ENCODE data around the gene MGAT2. TPM values are rescaled to one million over a fixed set of nuclear protein-coding genes. Genes with fewer than 3 reads are reported as not detected.
"Not testable (repeated sequence)": the region's sequence is repeated elsewhere in the genome, so short reads cannot be mapped to it uniquely, and the experiment has no call there.

The MGAT2 gene
- total and polyA plus RNA-seq, 2 of the 4 experiments (the other 2 are of a cell fraction) = 36.6 to 67.6 TPM

DNA sequence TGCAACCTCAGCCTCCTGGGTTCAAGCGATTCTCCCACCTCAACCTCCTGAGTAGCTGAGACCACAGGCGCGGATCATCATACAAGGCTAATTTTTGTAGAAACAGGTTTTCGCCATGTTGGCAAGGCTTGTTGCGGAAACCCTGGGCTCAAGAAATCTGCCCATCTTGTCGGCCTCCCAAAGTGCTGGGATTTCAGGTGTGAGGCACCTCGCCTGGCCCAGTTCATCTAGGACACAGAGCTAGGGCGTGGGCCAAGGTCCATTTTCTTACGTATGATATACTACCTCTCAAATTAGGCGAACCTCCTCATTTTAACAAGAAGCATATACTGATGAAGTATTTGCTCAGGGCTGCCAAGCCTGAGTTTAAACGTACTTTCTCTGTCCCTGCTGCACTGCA is 36.5 kb upstream of the MGAT2 start:
- in situ Hi-C loops (cut with MboI; ENCODE audit: low sequenced_read_pairs) = no loop called here
- no peak for TF ChIP-seq NFE2L2 (IDR thresholded peaks at IDR 0.05; ENCODE audit: low read depth, low read length)
- no peak for TF ChIP-seq RFX5 (IDR thresholded peaks at IDR 0.05; ENCODE audit: low read depth, low read length)
- no peak for TF ChIP-seq SMC3 (IDR thresholded peaks at IDR 0.05; ENCODE audit: low read depth, low read length)
- no peak for TF ChIP-seq BHLHE40 (IDR thresholded peaks at IDR 0.05; ENCODE audit: low read depth, low read length)
- no peak for TF ChIP-seq CEBPB (IDR thresholded peaks at IDR 0.05; ENCODE audit: low read depth, low read length)
- TF ChIP-seq POLR2A (IDR thresholded peaks at IDR 0.05; ENCODE audit: low read depth, low read length) = no peak
- no peak for TF ChIP-seq MAZ (IDR thresholded peaks at IDR 0.05; ENCODE audit: borderline replicate concordance, low read depth, low read length)
- Histone ChIP-seq H4K91ac (ENCODE audit: insufficient read depth, low read depth, low read length) (no peak overlapping the region), H3K4me1 (ENCODE audit: control insufficient read depth, insufficient read depth, low read length) (peaks cover 6% of the 10 kb centered on the region), H3K9ac (ENCODE audit: low read depth, low read length) (0 out of 2 replicates have a peak overlapping the region, but pooled peaks have one; percentile 12), H4K20me1 (ENCODE audit: insufficient read depth, low read length) (peaks cover 62% of the 10 kb centered on the region), H3K4ac (ENCODE audit: low read depth, low read length) (no peak overlapping the region), H3K27me3 (ENCODE audit: control insufficient read depth, insufficient read depth, low read length) (no peaks in the 10 kb centered on the region), H2BK20ac (ENCODE audit: low read depth, low read length) (no peak overlapping the region), H3K18ac (ENCODE audit: low read depth, low read length) (no peak overlapping the region), H3K27ac (ENCODE audit: insufficient read depth, low read length) (peak overlapping the region; percentile 31; the same call in 1 of the 2 replicates), H2AK9ac (replicated peaks; ENCODE audit: low read depth, low read length, poor library complexity) (no peak overlapping the region), H3K9me3 (ENCODE audit: control insufficient read depth, insufficient read depth, low read length) (no peaks in the 10 kb centered on the region), H3K14ac (replicated peaks; ENCODE audit: low read depth, low read length) (no peak overlapping the region), H3K23ac (ENCODE audit: low read depth, low read length) (peak overlapping the region; percentile 43; the same call in 1 of the 2 replicates), H2AFZ (replicated peaks; ENCODE audit: low read length, poor library complexity) (no peak overlapping the region), H4K8ac (ENCODE audit: low read depth in 2 of 2, low read length in 2 of 2) (no peak overlapping the region), H3K9me1 (ENCODE audit: insufficient read depth, low read length) (peaks cover 17% of the 10 kb centered on the region), H2AK5ac (ENCODE audit: low read depth, low read length) (no peak overlapping the region), H2BK5ac (ENCODE audit: low read depth, low read length, poor library complexity, severe bottlenecking) (no peak overlapping the region), H3K56ac (ENCODE audit: extremely low read depth, insufficient read depth, low read length) (no peak overlapping the region), H3K4me3 (ENCODE audit: insufficient read depth, low read depth, low read length) (peak overlapping the region; percentile 2; the same call in 1 of the 2 replicates), H2BK120ac (ENCODE audit: low read depth, low read length) (no peak overlapping the region), H2BK15ac (ENCODE audit: low read depth, low read length) (no peak overlapping the region), H3K79me1 (ENCODE audit: low read depth in 1 of 2, low read length in 2 of 2) (peaks cover 25 to 63% of the 10 kb centered on the region in 2 experiments), H4K5ac (ENCODE audit: low read depth, low read length) (no peak overlapping the region), H3K36me3 (ENCODE audit: control insufficient read depth, insufficient read depth, low read length) (peaks cover 17% of the 10 kb centered on the region), H3K4me2 (ENCODE audit: low read depth, low read length) (peak overlapping the region; percentile 34)
- dilution Hi-C loops (cut with HindIII; ENCODE audit: low sequenced_read_pairs, unreplicated experiment) = no loop called here
- BruUV-seq (replicated peaks) = no TSS peak
- no peak for DNase-seq
- no peak for ATAC-seq (ENCODE audit: low read depth)
- ChIA-PET POLR2A (ENCODE audit: unreplicated experiment) (no interaction called here), CTCF (no interaction called here)
- intact Hi-C loops (cut with micrococcal nuclease) = no loop called here
- 96% methylated on average over 3 of the region's 11 CpGs; no CpG with 5 or more reads in 1 of the 2 experiments for WGBS, 2 experiments (ENCODE audit: extremely low coverage in 2 of 2, insufficient read length in 1 of 2)

- DNase-seq; H2BK15ac ChIP-seq (ENCODE audit: low read depth, low read length); intact Hi-C loops (cut with micrococcal nuclease); dilution Hi-C loops (cut with HindIII; ENCODE audit: low sequenced_read_pairs, unreplicated experiment); H2BK20ac ChIP-seq (ENCODE audit: low read depth, low read length); H3K27me3 ChIP-seq (ENCODE audit: control insufficient read depth, insufficient read depth, low read length); in situ Hi-C loops (cut with MboI; ENCODE audit: low sequenced_read_pairs); H2BK120ac ChIP-seq (ENCODE audit: low read depth, low read length); ATAC-seq (ENCODE audit: low read depth); H4K5ac ChIP-seq (ENCODE audit: low read depth, low read length); BruUV-seq (replicated peaks); H2AK9ac ChIP-seq (replicated peaks; ENCODE audit: low read depth, low read length, poor library complexity); H3K4me1 ChIP-seq (ENCODE audit: control insufficient read depth, insufficient read depth, low read length); H2AFZ ChIP-seq (replicated peaks; ENCODE audit: low read length, poor library complexity); H3K9me3 ChIP-seq (ENCODE audit: control insufficient read depth, insufficient read depth, low read length); H4K91ac ChIP-seq (ENCODE audit: insufficient read depth, low read depth, low read length); H3K18ac ChIP-seq (ENCODE audit: low read depth, low read length): not testable (repeated sequence)
- 27% methylated on average over 8 of the region's 32 CpGs; no CpG with 5 or more reads in 1 of the 2 experiments for WGBS, 2 experiments (ENCODE audit: extremely low coverage in 2 of 2, insufficient read length in 1 of 2)
- peak overlapping the region; percentile 55 to 88; a peak in 3 of 4 replicates for H4K8ac ChIP-seq (ENCODE audit: low read depth in 2 of 2, low read length in 2 of 2)
- H3K27ac ChIP-seq (ENCODE audit: insufficient read depth, low read length) = peak overlapping the region; percentile 50; the same call in 1 of the 2 replicates
- peaks cover 52% of the 10 kb centered on the region for H4K20me1 ChIP-seq (ENCODE audit: insufficient read depth, low read length)
- ChIA-PET POLR2A (ENCODE audit: unreplicated experiment) (interaction anchor here (0.5 to 0.7 kb wide), 2 partner anchors 10 to 16 kb away, joined by 3 to 9 read pairs; no protein-coding TSS in a partner anchor), CTCF (interaction anchor here (0.7 kb wide), 1 partner anchor 8 kb away, joined by 3 read pairs; no protein-coding TSS in a partner anchor)
- peaks cover 14% of the 10 kb centered on the region for H3K9me1 ChIP-seq (ENCODE audit: insufficient read depth, low read length)
- peaks cover 17% of the 10 kb centered on the region for H3K36me3 ChIP-seq (ENCODE audit: control insufficient read depth, insufficient read depth, low read length)
- peak overlapping the region; percentile 91 for H3K4me2 ChIP-seq (ENCODE audit: low read depth, low read length)
- H3K56ac ChIP-seq (ENCODE audit: extremely low read depth, insufficient read depth, low read length) = peak overlapping the region; percentile 85
- H3K79me1 ChIP-seq (ENCODE audit: low read depth in 1 of 2, low read length in 2 of 2) = peaks cover 21 to 54% of the 10 kb centered on the region in 2 experiments
- H2BK5ac ChIP-seq (ENCODE audit: low read depth, low read length, poor library complexity, severe bottlenecking) = peak overlapping the region; percentile 85
- peak overlapping the region; percentile 86 for H3K4me3 ChIP-seq (ENCODE audit: insufficient read depth, low read depth, low read length)
- peak overlapping the region; percentile 37; the same call in 1 of the 2 replicates for H3K14ac ChIP-seq (replicated peaks; ENCODE audit: low read depth, low read length)
- peak overlapping the region; percentile 84; the same call in 1 of the 2 replicates for H2AK5ac ChIP-seq (ENCODE audit: low read depth, low read length)
- H3K23ac ChIP-seq (ENCODE audit: low read depth, low read length) = 0 out of 2 replicates have a peak overlapping the region, but pooled peaks have one; percentile 94
- peak overlapping the region; percentile 18; the same call in 1 of the 2 replicates for H3K4ac ChIP-seq (ENCODE audit: low read depth, low read length)
- H3K9ac ChIP-seq (ENCODE audit: low read depth, low read length) = peak overlapping the region; percentile 95
These were observed 35.5 kb upstream of the MGAT2 start for GRCh38 chr14:49584981-49585640.

Data from IMR-90 (cell line).